ENCODE measurements around the gene RAB31. TPM values are rescaled to one million over a fixed set of nuclear protein-coding genes. Genes with fewer than 3 reads are reported as not detected.

Gene RAB31
- total RNA-seq, 3 donors from 2014 or later = 22.4 to 110 (median 32.4) TPM

DNA sequence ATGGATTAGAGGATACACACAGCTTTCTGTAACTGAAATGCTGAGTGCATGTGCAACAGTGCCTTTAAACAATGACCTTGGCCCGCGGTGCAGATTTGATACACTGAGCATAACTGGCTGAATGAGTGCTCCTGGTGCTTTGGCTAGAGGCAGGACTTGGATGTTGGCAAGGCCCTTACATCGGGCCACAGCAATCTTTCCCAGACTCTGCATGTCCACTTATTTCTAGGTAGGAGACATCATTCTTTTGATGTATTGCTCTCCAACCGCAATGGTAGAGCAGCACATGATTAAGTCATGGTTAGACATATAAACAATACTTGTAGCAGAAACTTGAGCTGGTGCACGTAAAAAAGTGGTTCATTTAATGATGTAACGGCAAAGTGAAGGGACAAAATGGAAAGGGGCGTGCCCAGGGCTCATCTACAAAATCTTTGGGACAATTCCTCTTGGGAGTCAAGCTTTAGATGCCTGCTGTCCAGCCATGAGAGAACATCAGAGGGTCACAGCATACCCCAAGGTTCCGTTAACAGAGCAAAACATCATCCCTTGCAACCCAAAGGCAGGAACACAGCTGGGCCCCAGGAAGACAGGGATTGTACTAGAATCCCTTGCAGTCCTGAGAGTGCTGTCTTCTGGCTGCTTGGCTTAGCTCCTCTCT lies 43.4 kb downstream of the RAB31 start:
- Histone ChIP-seq H3K4me1 (no peaks in the 10 kb centered on the region), H3K27me3 (no peaks in the 10 kb centered on the region), H3K36me3 (no peaks in the 10 kb centered on the region), H3K27ac (no peak overlapping the region), H3K9me3 (no peaks in the 10 kb centered on the region), H3K4me3 (no peak overlapping the region)
- TF ChIP-seq POLR2AphosphoS5 (IDR thresholded peaks at IDR 0.05) = no peak
- TF ChIP-seq, protein P1, sequence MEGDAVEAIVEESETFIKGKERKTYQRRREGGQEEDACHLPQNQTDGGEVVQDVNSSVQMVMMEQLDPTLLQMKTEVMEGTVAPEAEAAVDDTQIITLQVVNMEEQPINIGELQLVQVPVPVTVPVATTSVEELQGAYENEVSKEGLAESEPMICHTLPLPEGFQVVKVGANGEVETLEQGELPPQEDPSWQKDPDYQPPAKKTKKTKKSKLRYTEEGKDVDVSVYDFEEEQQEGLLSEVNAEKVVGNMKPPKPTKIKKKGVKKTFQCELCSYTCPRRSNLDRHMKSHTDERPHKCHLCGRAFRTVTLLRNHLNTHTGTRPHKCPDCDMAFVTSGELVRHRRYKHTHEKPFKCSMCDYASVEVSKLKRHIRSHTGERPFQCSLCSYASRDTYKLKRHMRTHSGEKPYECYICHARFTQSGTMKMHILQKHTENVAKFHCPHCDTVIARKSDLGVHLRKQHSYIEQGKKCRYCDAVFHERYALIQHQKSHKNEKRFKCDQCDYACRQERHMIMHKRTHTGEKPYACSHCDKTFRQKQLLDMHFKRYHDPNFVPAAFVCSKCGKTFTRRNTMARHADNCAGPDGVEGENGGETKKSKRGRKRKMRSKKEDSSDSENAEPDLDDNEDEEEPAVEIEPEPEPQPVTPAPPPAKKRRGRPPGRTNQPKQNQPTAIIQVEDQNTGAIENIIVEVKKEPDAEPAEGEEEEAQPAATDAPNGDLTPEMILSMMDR (IDR thresholded peaks at IDR 0.05) = no peak
- intact Hi-C loops (cut with DNase I; ENCODE audit: low total_unique reads) = no loop called here
- DNase-seq (ENCODE audit: low spot score in 2 of 2) = no peak

DNA sequence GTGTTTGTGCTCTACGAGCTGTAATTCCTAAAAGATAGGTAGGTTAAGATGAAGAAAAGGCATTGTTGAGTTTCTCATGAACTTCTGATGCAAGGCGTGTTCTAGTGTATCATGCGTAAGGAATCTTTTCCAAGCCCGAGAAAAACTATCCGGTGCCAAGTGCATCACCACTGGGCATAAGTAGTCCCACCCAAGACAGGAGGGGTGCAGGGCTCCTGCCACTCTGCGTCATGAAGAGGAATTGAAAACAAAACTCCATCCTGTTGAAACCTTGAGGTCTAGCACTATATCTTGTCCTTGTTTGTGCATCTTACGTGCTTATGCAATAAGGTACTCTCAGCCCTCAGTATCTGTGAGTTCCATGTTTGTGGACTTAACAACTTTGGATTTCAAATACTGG lies 45.7 kb downstream of the RAB31 start:
- H3K36me3 ChIP-seq = no peaks in the 10 kb centered on the region
- TF ChIP-seq POLR2A (IDR thresholded peaks at IDR 0.05) (no peak), POLR2AphosphoS5 (IDR thresholded peaks at IDR 0.05) (no peak)
- TF ChIP-seq, protein P1 (IDR thresholded peaks at IDR 0.05) = no peak
- H3K4me3 ChIP-seq = no peak overlapping the region
- H3K4me1 ChIP-seq = no peaks in the 10 kb centered on the region
- H3K9me3 ChIP-seq = no peaks in the 10 kb centered on the region
- DNase-seq (ENCODE audit: low spot score in 2 of 2) = peak in 1 of 2 donors; percentile 8
- no peak overlapping the region for H3K27ac ChIP-seq
- H3K27me3 ChIP-seq = no peaks in the 10 kb centered on the region
- intact Hi-C loops (cut with DNase I; ENCODE audit: low total_unique reads) = no loop called here

DNA sequence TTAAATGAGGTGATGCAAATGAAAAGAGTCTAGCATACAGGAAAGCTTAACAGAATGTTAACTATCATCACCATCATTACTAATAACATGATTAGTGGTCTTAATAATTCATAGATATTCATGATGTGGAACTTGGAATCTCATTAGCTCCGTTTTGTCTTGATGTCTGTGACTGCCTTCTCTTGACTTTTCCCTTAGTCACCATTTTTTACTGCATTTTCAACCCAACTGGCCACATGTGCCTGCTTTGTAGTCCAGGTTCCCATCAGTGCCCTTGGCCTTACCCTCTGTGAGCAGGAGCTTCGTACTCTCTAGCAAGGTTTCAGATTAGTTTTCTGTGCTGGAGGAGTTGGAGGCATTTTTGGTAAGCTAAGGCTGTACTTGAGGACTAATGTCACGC lies 47.0 kb downstream of the RAB31 start:
- no peak for DNase-seq (ENCODE audit: low spot score in 2 of 2)
- Histone ChIP-seq H3K4me1 (no peaks in the 10 kb centered on the region), H3K9me3 (no peaks in the 10 kb centered on the region), H3K36me3 (no peaks in the 10 kb centered on the region), H3K27ac (no peak overlapping the region), H3K27me3 (no peaks in the 10 kb centered on the region), H3K4me3 (no peak overlapping the region)
- TF ChIP-seq POLR2AphosphoS5 (IDR thresholded peaks at IDR 0.05) = no peak
- no peak for TF ChIP-seq POLR2A (IDR thresholded peaks at IDR 0.05)
- TF ChIP-seq, protein P1 (IDR thresholded peaks at IDR 0.05) = no peak
- intact Hi-C loops (cut with DNase I; ENCODE audit: low total_unique reads) = no loop called here

DNA sequence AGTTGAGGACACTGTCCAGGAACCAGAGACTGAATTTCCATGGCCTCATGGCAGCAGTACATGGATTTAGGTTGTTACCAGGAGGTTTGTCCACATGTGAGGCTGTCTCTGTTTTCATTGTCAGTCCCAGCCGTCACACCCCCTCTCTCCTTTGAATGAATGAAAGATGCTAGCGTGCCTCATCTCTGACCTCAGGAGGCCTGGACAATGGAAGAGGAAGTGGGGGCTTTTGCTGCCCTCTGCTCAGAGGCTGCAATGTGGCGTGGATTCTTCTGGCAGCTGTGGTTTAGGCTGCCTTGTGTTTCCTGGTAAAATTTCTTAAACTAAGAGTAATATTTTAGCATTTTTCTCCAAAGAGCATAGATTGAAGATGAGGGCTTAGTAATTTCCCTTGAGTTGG lies 47.5 kb downstream of the RAB31 start:
- intact Hi-C loops (cut with DNase I; ENCODE audit: low total_unique reads) = no loop called here
- DNase-seq (ENCODE audit: low spot score in 2 of 2) = peak in 1 of 2 donors; percentile 13
- TF ChIP-seq, protein P1 (IDR thresholded peaks at IDR 0.05) = no peak
- TF ChIP-seq POLR2A (IDR thresholded peaks at IDR 0.05) (no peak), POLR2AphosphoS5 (IDR thresholded peaks at IDR 0.05) (no peak)
- H3K27me3 ChIP-seq = no peaks in the 10 kb centered on the region
- H3K36me3 ChIP-seq = no peaks in the 10 kb centered on the region
- H3K9me3 ChIP-seq = no peaks in the 10 kb centered on the region
- no peaks in the 10 kb centered on the region for H3K4me1 ChIP-seq
- no peak overlapping the region for H3K27ac ChIP-seq
- H3K4me3 ChIP-seq = no peak overlapping the region

DNA sequence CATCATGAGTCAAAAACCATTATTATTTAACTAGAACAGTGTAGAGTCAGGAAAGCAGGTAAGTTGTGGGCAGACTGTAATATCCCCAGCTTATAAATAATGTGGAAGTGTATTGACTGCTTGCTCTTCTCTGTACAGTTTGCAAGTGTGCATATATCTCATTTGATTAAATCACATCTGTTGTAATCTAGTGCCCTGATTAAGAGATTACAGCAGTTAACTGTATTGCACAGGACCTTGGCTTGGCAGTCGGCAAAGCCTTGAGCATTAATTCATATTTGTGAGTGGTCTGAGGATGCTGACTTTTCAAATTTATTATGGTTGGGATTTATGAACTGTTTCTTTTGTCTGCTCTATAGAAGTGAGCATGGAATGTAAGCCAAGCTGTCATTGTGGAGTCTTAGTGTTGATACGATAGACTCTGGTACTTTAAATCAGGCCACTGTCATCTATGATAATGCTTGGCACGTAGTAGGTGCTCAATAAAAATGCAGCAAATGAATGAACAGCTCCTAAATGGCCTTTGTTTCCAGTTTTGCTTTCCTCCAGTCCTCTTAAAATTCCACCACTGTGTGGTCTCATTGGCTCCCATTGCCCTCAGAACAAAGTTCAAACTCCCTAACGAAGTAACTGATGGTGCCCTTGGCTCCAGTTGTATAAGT lies 48.3 kb downstream of the RAB31 start:
- intact Hi-C loops (cut with DNase I; ENCODE audit: low total_unique reads) = no loop called here
- Histone ChIP-seq H3K27ac (no peak overlapping the region), H3K9me3 (no peaks in the 10 kb centered on the region), H3K27me3 (no peaks in the 10 kb centered on the region), H3K36me3 (no peaks in the 10 kb centered on the region), H3K4me3 (no peak overlapping the region), H3K4me1 (no peaks in the 10 kb centered on the region)
- no peak for TF ChIP-seq POLR2AphosphoS5 (IDR thresholded peaks at IDR 0.05)
- DNase-seq (ENCODE audit: low spot score in 2 of 2) = no peak

Data from breast epithelium (tissue), 4 donors.